Large intestine (tissue), 12 donors: Measurements from ENCODE around the gene LIPE. TPM values are rescaled to one million over a fixed set of nuclear protein-coding genes. Genes with fewer than 3 reads are reported as not detected.
A peak's percentile ranks its signal among the peaks of the same experiment; 100 is the strongest.

Experiments used
- DNase-seq, 2 donors: peaks; one replicate each; pipeline versions ENCODE4 v3.0.0 to v3.0.0-alpha.2; 2013
- H3K27ac ChIP-seq: one replicate; pipeline ENCODE4 v1.5.1; 2013; ENCODE audit warnings: low read length
- H3K27me3 ChIP-seq: 2 replicates; pipeline ENCODE4 v1.6.1; 2013; ENCODE audit warnings: low read length; ENCODE audit not compliant: control insufficient read depth, insufficient read depth
- H3K36me3 ChIP-seq: 2 replicates; pipeline ENCODE4 v1.6.1; 2013; ENCODE audit warnings: low read length; ENCODE audit not compliant: control insufficient read depth, insufficient read depth
- H3K4me1 ChIP-seq: one replicate; pipeline ENCODE4 v1.6.1; 2013; ENCODE audit warnings: low read length; ENCODE audit not compliant: control insufficient read depth, insufficient read depth
- H3K4me3 ChIP-seq: one replicate; pipeline ENCODE4 v1.5.1; 2013; ENCODE audit warnings: low read length
- H3K9me3 ChIP-seq: one replicate; pipeline ENCODE4 v1.6.1; 2013; ENCODE audit warnings: mild to moderate bottlenecking, low read depth, low read length, moderate library complexity; ENCODE audit not compliant: control insufficient read depth
- WGBS: methylation state at CpG from one replicate; pipeline ENCODE4 v1.1.5; 2013; ENCODE audit warnings: low lambda C conversion rate; ENCODE audit not compliant: insufficient coverage; 5-methylcytosine and 5-hydroxymethylcytosine counted together
- long read RNA-seq, 11 donors: transcript quantifications; one replicate each; lab custom pipeline, GENCODE V29; 2026
- polyA plus RNA-seq: library from polyadenylated mRNA; unstranded; fragments of 120-200 nt; gene quantifications from one replicate; pipeline ENCODE4 v1.2.1, GENCODE V29; 2013

LIPE gene
- polyA plus RNA-seq = 13.9 TPM
- long read RNA-seq, donor 1 = 0 reads
- long read RNA-seq, donor 2 = 0 reads
- long read RNA-seq, donor 3, partial matches to known transcripts = 0 of 7 reads
- long read RNA-seq, donor 3, other reads (novel, unspliced or antisense) = 7 of 7 reads
- long read RNA-seq, donor 4 = 0 reads
- long read RNA-seq, donor 5 = 0 reads
- long read RNA-seq, donor 6, partial matches to known transcripts = 0 of 5 reads
- long read RNA-seq, donor 6, other reads (novel, unspliced or antisense) = 5 of 5 reads
- long read RNA-seq, donor 7 = 0 reads
- long read RNA-seq, donor 8, partial matches to known transcripts = 0 of 1 reads
- long read RNA-seq, donor 8, other reads (novel, unspliced or antisense) = 0 of 1 reads
- long read RNA-seq, donor 9, partial matches to known transcripts = 0 of 6 reads
- long read RNA-seq, donor 9, other reads (novel, unspliced or antisense) = 6 of 6 reads
- long read RNA-seq, donor 10 = 0 reads
- long read RNA-seq, donor 11 = 0 reads

GRCh38 chr19:42427313-42427712, at the start of gene LIPE:
Gene LIPE, minus strand, starts transcription at chr19:42427388. Its CDS starts 239 bp downstream, at chr19:42427149.
- whole genome bisulfite sequencing = no CpG with 5 or more reads among the region's 4 CpGs
- peaks cover 22% of the 10 kb centered on the region for H3K4me1 ChIP-seq
- no peak for DNase-seq
- H3K27me3 ChIP-seq = no peaks in the 10 kb centered on the region
- no peak within 1 kb of the TSS for H3K4me3 ChIP-seq
- H3K36me3 ChIP-seq = no peaks in the 10 kb centered on the region
- H3K27ac ChIP-seq = peak within 1 kb of the TSS; percentile 59
- peaks cover 7% of the 10 kb centered on the region for H3K9me3 ChIP-seq

- Histone ChIP-seq H3K36me3 (no peaks in the 10 kb centered on the region), H3K27ac (no peak overlapping the region), H3K4me3 (no peak overlapping the region), H3K9me3 (no peaks in the 10 kb centered on the region), H3K27me3 (no peaks in the 10 kb centered on the region), H3K4me1 (no peaks in the 10 kb centered on the region)
- no CpG with 5 or more reads among the region's 4 CpGs for WGBS
- DNase-seq = no peak
Measured at GRCh38 chr19:42475366-42475765, 48.2 kb upstream of the LIPE start.

DNA sequence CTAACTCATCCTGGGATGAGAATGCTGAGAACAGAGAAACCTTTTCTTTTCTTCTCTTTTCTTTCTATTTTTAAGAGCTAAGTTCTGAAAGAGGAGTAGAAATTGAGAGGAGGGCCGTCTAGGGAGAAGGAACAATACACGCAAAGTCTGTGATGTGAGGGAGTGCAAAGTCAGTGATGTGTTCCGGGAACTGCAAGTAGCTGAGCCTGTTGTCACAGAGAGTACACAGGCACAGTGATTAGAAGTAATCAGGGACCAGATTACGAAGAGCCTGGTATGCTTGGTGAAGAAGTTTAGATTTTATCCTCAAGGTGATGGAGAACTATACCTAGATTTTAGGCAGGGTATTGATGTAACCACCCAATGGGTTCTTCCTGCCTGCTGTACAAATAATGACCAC, 47.6 kb upstream of the LIPE start:
- no peaks in the 10 kb centered on the region for H3K4me1 ChIP-seq
- H3K9me3 ChIP-seq = no peaks in the 10 kb centered on the region
- H3K4me3 ChIP-seq = no peak overlapping the region
- no peaks in the 10 kb centered on the region for H3K36me3 ChIP-seq
- no peak overlapping the region for H3K27ac ChIP-seq
- no peak for DNase-seq
- WGBS = no CpG with 5 or more reads among the region's 4 CpGs
- H3K27me3 ChIP-seq = no peaks in the 10 kb centered on the region

DNA sequence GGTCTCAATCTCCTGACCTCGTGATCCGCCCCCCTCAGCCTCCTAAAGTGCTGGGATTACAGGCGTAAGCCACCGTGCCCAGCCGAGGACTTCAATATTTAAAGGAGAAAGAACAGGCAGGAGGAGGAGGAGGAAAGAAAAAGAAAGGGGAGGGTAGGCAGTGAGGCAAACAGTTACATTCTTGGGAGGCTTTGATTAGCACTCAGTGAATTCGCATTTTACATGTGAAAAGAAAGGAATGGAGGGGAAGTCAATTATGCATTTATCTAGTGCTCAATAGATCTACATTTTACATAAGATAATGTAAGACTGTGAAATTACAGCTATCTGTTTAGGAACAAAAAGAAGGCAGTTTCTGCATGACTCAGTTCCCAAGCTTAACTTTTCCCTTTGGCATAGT, 46.5 kb upstream of the LIPE start:
- Histone ChIP-seq H3K4me3 (no peak overlapping the region), H3K27me3 (no peaks in the 10 kb centered on the region), H3K27ac (no peak overlapping the region), H3K9me3 (no peaks in the 10 kb centered on the region), H3K36me3 (no peaks in the 10 kb centered on the region), H3K4me1 (no peaks in the 10 kb centered on the region)
- WGBS = 89% methylated on average over 1 of the region's 6 CpGs
- no peak for DNase-seq

DNA sequence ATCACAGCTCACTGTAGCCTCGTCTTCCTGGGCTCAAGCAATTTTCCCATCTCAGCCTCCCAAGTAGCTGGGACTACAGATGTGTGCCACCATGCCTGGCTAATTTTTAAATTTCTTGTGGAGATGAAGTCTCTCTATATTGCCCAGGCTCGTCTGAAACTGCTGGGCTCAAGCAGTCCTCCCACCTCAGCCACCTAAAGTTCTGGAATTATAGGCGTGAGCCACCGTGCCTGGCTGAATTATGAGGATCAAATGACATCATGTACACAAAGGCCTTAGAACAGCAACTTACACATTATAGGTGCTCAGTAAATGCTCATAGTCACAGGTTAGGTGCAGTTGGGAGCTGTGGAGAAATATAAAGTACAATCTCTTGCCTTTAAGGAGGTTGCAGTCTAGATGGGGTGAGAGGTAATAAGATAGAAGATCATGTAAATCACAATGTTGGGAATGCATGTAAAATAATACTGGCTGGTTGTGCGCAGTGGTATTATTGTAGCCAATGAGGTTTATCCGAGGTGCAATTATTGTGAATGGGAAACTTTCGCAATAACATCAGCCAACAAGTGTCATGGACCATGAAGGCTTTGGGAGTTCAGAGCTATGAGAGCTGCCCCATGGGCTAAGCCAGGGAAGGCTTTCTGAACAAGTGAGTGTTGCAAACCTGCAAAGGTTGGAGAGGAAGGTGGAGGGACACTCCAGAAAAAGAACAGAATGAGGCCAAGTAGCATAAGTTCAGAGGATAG, 45.4 kb upstream of the LIPE start:
- Histone ChIP-seq H3K4me1 (no peaks in the 10 kb centered on the region), H3K4me3 (no peak overlapping the region), H3K36me3 (no peaks in the 10 kb centered on the region), H3K9me3 (no peaks in the 10 kb centered on the region), H3K27ac (no peak overlapping the region), H3K27me3 (no peaks in the 10 kb centered on the region)
- DNase-seq = no peak
- no CpG with 5 or more reads among the region's 7 CpGs for WGBS

GRCh38 chr19:42471554-42472249, 44.5 kb upstream of the LIPE start:
- DNase-seq = no peak
- no peaks in the 10 kb centered on the region for H3K27me3 ChIP-seq
- H3K9me3 ChIP-seq = no peaks in the 10 kb centered on the region
- no peaks in the 10 kb centered on the region for H3K4me1 ChIP-seq
- no CpG with 5 or more reads among the region's 7 CpGs for WGBS
- no peak overlapping the region for H3K4me3 ChIP-seq
- no peak overlapping the region for H3K27ac ChIP-seq
- H3K36me3 ChIP-seq = no peaks in the 10 kb centered on the region

DNA sequence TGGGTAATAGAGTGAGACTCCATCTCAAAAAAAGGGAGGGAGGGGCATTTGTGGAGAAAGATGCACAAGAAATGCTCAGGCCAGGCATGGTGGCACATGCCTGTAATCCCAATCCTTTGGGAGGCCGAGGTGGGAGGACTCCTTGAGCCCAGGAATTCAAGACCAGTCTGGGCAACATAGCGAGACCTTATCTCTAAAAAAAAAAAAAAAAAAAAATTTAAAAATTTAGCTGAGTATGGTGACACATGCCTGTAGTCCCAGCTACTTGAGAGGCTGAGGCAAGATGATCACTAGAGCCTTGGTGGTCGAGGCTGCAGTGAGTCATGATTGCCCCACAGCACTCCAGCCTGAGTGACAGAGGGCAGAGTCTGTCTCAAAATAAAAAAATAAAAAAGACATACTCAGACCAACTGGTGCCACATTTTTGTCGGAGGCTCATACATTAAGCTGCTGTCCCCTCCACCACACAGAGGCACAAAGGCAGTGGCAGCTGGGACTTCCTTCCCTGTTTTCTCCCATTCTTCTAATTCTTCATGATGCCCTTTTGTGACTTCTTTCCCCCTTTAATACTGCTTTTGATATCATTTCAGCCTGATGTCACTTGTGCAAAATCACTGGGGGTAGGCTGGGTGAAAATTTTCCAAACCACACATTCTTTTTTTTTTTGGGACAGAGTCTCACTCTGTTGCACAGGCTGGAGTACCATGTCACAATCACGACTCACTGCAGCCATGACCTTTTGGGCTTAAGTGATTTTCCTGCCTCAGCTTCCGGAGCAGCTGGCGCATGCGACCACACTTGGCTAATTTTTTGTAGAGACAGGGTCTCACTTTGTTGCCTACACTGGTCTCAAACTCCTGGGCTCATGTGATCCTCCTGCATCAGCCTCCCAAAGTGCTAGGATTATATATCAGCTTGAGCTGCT, 42.4 kb upstream of the LIPE start:
- 90% methylated on average over 3 of the region's 8 CpGs for WGBS
- no peak overlapping the region for H3K27ac ChIP-seq

GRCh38 chr19:42468273-42468796, 41.1 kb upstream of the LIPE start:
- Histone ChIP-seq H3K27ac (no peak overlapping the region), H3K4me3 (no peak overlapping the region), H3K36me3 (no peaks in the 10 kb centered on the region), H3K27me3 (no peaks in the 10 kb centered on the region), H3K9me3 (no peaks in the 10 kb centered on the region), H3K4me1 (no peaks in the 10 kb centered on the region)
- peak in 1 of 2 donors; percentile 59 for DNase-seq
- WGBS = no CpG with 5 or more reads among the region's 3 CpGs

More for the DNA sequence above, 42.4 kb upstream of the LIPE start:
- Histone ChIP-seq H3K9me3 (no peaks in the 10 kb centered on the region), H3K4me3 (no peak overlapping the region), H3K27me3 (no peaks in the 10 kb centered on the region), H3K36me3 (no peaks in the 10 kb centered on the region), H3K4me1 (no peaks in the 10 kb centered on the region)
- no peak for DNase-seq

GRCh38 chr19:42467183-42467760, 40.1 kb upstream of the LIPE start:
- Histone ChIP-seq H3K36me3 (no peaks in the 10 kb centered on the region), H3K27me3 (no peaks in the 10 kb centered on the region), H3K9me3 (no peaks in the 10 kb centered on the region), H3K27ac (no peak overlapping the region), H3K4me3 (no peak overlapping the region), H3K4me1 (peaks cover 3% of the 10 kb centered on the region)
- no CpG with 5 or more reads among the region's 5 CpGs for WGBS
- DNase-seq = no peak
